Measurements from ENCODE around the gene VWA8.
"Not testable (repeated sequence)": the region's sequence is repeated elsewhere in the genome, so short reads cannot be mapped to it uniquely, and the experiment has no call there.

Gene VWA8

DNA sequence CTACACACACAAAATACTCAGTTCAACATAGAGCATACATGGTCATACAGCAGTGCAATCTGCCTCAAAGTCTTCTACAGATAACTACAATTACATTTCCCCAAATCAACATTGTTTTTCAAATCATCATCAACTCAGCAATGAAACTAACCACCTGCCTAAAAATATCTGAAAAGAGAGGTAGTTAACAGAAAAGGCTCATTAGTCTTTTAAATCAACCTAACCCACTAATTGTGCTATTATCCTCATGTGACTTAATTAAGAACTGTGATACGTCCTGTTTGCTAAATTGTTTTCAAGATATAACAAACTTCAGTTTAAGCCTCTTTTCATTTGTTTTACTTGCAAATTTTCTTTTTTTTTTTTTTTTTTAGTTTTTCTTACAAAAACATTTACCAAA is 65.4 kb downstream of the VWA8 start:
- no peak for DNase-seq
- TF ChIP-seq POLR2A (IDR thresholded peaks at IDR 0.05; ENCODE audit: low read length) (no peak), GATA1 (IDR thresholded peaks at IDR 0.05; ENCODE audit: low read depth, low read length) (no peak)

DNA sequence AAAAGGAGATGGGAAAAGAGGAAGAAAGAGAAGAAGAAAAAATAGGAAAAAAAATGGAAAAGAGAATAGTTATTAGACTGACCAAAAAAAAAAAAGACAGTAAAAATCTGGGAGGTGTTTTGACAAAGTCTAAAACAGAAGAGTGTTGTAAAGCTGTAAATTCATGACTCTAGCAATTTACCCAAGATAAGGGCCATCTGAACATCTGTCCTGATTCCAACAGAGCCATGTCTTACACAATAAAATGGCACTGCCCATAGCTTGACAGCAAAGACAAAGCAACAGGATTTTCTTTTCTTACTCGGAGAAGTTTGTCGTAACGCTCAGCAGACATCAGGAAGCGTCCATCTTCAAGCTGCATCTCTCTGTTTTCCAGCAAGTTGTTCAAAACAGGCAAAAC is 69.8 kb downstream of the VWA8 start:
- no peak for TF ChIP-seq GATA1 (IDR thresholded peaks at IDR 0.05; ENCODE audit: low read depth, low read length)
- no peak for TF ChIP-seq POLR2A (IDR thresholded peaks at IDR 0.05; ENCODE audit: low read length)
- DNase-seq = no peak

DNA sequence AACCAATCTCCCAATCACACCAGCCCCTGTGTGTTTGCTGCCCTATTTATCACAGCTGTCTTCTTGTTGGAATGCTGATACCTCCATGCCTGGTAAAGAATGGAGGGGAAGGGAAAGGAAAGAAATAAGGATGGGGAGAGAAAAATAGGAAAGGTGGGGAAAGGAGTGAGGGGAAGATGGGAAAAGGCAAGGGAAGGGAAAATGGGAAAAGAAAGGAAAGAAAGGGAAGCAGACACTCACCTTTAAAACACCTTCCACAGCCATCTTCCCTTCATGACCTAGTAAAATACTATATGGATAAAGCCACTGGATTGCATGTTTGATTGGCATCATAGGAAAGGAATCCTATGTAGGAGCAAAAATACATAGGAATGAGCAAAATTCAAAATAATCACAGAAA is 77.8 kb downstream of the VWA8 start:
- DNase-seq = no peak
- TF ChIP-seq POLR2A (IDR thresholded peaks at IDR 0.05; ENCODE audit: low read length) (no peak), GATA1 (IDR thresholded peaks at IDR 0.05; ENCODE audit: low read depth, low read length) (no peak)

DNA sequence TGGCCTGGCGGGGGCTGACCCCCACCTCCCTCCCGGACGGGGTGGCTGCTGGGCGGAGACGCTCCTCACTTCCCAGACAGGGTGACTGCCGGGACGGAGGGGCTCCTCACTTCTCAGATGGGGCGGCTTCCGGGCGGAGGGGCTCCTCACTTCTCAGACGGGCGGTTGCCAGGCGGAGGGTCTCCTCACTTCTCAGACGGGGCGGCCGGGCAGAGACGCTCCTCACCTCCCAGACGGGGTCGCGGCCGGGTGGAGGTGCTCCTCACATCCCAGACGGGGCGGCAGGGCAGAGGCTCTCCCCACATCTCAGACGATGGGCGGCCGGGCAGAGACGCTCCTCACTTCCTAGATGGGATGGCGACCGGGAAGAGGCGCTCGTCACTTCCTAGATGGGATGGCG is 79.0 kb downstream of the VWA8 start:
- DNase-seq = not testable (repeated sequence)

DNA sequence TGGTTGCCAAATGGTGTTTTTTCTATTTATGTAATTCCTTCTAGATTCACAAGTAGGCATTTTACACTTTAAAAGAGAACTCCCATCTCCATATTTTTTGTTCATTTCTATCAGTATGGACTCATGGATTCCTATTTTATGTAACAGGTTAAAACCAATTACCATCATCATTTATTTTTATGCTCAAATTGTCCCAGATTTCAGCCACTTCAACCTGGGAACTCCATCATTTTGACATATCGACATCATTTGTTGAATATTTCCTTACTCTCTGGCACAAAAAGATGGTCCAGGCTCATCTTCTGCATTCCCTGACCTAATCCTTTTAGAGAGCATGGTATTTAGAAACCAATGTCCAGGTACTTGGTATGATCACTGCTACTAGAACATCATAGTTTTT is 79.9 kb downstream of the VWA8 start:
- TF ChIP-seq GATA1 (IDR thresholded peaks at IDR 0.05; ENCODE audit: low read depth, low read length) (no peak), POLR2A (IDR thresholded peaks at IDR 0.05; ENCODE audit: low read length) (no peak)

DNA sequence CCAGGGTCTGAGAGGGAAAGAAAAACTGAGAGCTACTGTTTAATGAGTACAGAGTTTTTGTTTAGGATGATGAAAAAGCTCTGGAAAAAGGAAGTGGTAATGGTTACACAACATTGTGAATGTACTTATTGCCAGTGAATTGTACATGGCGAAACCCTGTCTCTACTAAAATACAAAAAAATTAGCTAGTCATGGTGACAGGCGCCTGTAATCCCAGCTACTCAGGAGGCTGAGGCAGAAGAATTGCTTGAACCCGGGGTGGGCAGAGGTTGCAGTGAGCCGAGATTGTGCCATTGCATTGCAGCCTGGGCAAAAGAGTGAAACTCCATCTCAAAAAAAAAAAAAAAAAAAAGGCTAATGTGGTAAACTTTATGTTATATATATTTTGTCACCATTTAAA is 96.3 kb downstream of the VWA8 start:
- TF ChIP-seq GATA1 (IDR thresholded peaks at IDR 0.05; ENCODE audit: low read depth, low read length) (no peak), POLR2A (IDR thresholded peaks at IDR 0.05; ENCODE audit: low read length) (no peak)
- DNase-seq = peak in 1 of 2 experiments; percentile 3

More for the DNA sequence above, 79.9 kb downstream of the VWA8 start:
- DNase-seq = no peak

DNA sequence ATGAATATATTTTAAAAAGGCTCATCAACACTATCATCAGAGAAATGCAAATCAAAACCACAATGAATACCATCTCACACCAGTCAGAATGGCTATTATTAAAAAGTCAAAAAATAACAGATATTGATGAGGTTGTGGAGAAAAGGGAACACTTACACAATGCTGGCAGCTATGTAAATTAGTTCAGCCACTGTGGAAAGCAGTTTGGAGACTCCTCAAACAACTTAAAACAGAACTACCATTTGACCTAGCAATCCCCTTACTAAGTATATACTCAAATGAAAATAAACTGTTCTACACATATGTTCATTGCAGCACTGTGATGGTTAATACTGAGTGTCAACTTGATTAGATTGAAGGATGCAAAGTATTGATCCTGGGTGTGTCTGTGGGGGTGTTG is 98.2 kb downstream of the VWA8 start:
- not testable (repeated sequence) for DNase-seq

DNA sequence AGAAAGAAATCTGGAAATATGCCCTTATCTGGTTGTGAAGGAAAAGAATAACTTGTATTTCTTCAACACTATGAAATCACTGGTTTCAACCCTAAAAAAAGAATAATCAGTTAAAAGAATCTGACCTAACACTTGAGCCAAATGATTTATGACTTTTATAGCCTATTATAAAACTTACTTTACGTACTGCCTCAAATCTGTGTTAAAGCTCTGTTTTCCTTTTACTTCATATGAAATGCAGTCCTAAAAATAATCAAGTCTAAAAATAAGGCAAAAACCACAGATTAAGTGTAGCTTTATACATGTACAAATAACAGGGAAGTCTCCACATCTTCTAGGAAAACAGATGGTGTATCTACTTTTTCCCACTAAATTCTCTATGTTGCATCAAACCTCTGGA is 101.3 kb downstream of the VWA8 start:
- DNase-seq = no peak
- TF ChIP-seq GATA1 (IDR thresholded peaks at IDR 0.05; ENCODE audit: low read depth, low read length) (no peak), POLR2A (IDR thresholded peaks at IDR 0.05; ENCODE audit: low read length) (no peak)

DNA sequence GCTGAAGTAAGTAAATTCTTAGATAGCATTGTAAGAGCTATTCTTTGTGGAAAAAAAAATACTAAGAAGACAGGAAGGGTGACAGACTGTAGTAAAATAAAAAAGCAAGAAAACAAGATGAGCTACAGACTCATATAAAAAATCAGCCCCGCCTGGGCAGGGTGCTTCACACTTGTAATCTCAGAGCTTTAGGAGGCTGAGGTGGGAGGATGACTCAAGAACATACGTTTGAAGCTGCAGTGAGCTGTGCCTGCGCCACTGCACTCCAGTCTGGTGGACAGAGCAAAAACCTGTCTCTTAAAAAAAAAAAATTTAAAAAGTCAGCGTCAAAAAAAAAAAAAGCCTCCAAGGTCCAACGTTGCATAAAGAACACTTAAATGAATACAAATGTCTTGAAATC is 102.1 kb downstream of the VWA8 start:
- no peak for TF ChIP-seq POLR2A (IDR thresholded peaks at IDR 0.05; ENCODE audit: low read length)
- TF ChIP-seq GATA1 (IDR thresholded peaks at IDR 0.05; ENCODE audit: low read depth, low read length) = no peak
- no peak for DNase-seq

DNA sequence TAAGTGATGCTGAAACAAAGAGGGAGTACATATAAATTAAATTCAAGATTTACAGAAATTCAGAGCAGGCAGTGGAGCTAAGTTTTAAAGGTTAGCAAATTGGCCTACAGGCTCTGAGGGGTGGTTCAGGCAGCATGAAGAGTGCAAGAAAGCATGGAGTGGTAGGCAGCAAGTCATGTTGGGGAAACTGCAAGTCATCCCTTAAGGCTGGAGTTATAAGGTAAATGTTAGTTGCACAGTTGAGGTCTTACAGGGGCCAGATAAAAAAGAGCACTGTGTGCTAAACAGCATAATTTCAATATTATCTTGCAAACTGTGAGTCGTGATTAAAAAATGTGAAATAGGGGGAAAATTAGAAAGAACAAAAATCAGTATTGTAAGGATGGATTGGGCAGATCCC is 106.2 kb downstream of the VWA8 start:
- TF ChIP-seq POLR2A (IDR thresholded peaks at IDR 0.05; ENCODE audit: low read length) = no peak
- no peak for TF ChIP-seq GATA1 (IDR thresholded peaks at IDR 0.05; ENCODE audit: low read depth, low read length)
- DNase-seq = peak; percentile 49 to 62

DNA sequence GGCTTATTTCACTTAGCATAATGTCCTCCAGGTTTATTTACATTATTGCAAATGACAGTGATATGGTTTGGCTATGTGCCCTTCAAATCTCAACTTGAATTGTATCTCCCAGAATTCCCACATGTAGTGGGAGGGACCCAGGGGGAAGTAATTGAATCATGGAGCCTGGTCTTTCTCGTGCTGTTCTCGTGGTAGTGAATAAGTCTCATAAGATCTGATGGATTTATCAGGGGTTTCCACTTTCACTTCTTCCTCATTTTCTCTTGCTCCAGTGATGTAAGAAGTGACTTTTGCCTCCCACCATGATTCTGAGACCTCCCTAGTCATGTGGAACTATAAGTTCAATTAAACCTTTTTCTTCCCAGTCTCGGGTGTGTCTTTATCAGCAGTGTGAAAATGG is 109.6 kb downstream of the VWA8 start:
- DNase-seq = no peak
- no peak for TF ChIP-seq POLR2A (IDR thresholded peaks at IDR 0.05; ENCODE audit: low read length)
- TF ChIP-seq GATA1 (IDR thresholded peaks at IDR 0.05; ENCODE audit: low read depth, low read length) = no peak

DNA sequence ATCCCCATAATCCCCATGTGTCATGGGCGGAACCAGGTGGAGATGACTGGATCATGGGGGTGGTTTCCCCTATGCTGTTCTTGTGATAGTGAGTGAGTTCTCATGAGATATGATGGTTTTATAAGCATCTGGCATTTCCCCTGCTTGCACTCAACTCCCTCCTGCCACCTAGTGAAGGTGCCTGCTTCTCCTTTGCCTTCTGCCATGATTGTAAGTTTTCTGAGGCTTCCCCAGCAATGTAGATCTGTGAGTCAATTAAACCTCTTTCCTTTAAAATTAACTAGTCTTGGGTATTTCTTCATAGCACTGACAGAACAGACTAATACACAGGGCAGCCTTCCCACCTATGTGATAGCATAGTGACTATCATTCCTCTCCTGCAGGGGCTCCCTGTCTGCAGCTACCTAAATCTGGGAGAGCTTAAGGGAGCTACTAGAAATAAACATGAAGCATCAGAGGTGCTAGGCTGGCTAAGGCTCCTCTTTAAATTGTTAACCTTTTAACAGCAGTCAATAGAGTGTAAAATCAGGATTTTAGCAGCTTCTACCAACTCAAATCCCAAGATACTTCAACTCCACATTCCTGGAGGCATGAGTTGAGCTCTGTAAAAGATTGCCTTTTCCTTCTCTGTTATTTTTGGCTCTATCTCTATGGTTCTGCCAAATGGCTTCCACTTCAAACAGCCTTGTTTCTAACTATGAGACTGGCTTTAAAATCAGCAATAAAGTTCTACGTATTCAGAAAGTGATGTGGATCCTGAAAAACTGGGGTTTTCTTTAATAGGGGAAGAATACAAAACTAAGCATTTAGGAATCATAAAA is 112.3 kb downstream of the VWA8 start:
- TF ChIP-seq GATA1 (IDR thresholded peaks at IDR 0.05; ENCODE audit: low read depth, low read length) (no peak), POLR2A (IDR thresholded peaks at IDR 0.05; ENCODE audit: low read length) (no peak)
- DNase-seq = no peak

DNA sequence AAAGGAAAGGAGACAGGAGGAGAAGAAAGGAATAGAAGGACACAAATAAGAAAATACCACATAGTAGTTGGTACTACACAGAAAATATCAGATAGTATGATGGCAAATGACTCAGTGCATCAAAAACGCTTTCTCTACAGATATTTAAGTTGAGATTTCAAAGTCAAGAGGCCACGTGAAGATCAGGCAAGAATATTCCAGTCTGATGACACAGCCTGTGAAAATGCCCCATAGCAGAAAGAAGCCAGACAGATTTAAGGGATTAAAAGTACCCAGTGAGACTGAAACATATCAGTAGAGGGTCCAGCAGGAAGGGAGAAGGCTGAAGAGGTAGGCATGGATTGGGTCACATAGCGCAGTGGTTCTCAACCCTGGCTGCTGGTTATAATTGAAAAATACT is 113.7 kb downstream of the VWA8 start:
- no peak for DNase-seq
- TF ChIP-seq POLR2A (IDR thresholded peaks at IDR 0.05; ENCODE audit: low read length) (no peak), GATA1 (IDR thresholded peaks at IDR 0.05; ENCODE audit: low read depth, low read length) (no peak)

DNA sequence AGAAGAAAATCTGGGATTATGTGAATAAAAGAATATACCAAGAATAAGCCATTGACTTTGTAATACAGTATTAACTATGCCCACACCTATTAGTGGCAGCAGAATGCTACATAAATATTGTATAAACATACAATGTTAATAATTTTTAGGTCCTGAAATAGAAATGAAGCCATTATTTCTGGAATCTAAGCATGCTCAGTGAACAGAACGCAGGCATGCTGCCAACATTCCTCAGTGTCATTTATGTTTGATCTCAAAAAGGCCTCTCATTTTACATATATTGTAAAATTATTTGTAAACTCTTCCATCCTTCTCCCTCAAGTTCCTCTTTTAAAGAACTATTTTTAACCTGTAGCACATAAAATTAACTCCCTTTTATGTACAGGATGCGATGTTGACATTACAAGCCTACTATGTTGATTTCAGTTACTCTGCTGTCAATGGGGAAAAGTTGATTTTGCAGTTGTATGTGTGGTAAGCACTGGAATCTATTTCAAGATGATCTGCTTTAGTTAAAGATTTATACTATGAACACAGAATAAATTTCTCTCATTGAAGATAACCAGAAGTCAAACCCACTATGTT is 118.8 kb downstream of the VWA8 start:
- TF ChIP-seq POLR2A (IDR thresholded peaks at IDR 0.05; ENCODE audit: low read length) = no peak
- TF ChIP-seq GATA1 (IDR thresholded peaks at IDR 0.05; ENCODE audit: low read depth, low read length) = no peak
- no peak for DNase-seq

DNA sequence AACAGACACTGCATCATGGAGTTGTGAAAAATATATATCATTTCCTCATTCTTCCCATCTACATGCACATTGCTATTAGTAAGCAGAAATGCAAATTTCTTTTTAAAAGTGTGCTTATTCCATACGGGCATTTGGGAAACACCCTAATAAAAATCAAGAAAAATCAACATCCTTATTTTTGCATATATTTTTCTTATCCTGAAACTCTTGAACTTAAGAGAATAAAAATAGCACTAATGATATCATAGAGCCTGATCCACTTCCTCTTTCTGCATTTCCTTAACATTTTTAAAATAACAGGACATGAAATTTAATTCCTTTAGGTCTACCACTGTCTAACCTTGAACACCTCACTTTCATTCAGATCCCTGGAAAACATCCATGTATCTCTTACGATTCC is 123.3 kb downstream of the VWA8 start:
- no peak for DNase-seq
- TF ChIP-seq GATA1 (IDR thresholded peaks at IDR 0.05; ENCODE audit: low read depth, low read length) (no peak), POLR2A (IDR thresholded peaks at IDR 0.05; ENCODE audit: low read length) (no peak)
